Naive thymus-derived CD8-positive, alpha-beta T cell (primary cell): ENCODE results near the gene ZNF600. TPM values are rescaled to one million over a fixed set of nuclear protein-coding genes. Genes with fewer than 3 reads are reported as not detected.
"Not testable (repeated sequence)": the region's sequence is repeated elsewhere in the genome, so short reads cannot be mapped to it uniquely, and the experiment has no call there.

Experiments used
- ATAC-seq, 2 donors: fragments of 150-1000 bp; cut with Tn5 transposase in 1 of 2; sonication (Bioruptor Pico), chemical (Tn5 transposase) in 1 of 2; 1 replicate in 1 of 2; 2 replicates in 1 of 2; pipeline ENCODE4 v1.10.0; 2021; ENCODE audit warnings: mild to moderate bottlenecking in 2 of 2, moderate library complexity in 2 of 2
- POLR2A ChIA-PET: fragments of 350-600 bp; sonication (Branson Sonifier 250); formaldehyde crosslinking; loops from one replicate; lab custom pipeline; 2021; ENCODE audit warnings: antibody characterized with exemption; lab: Charles Lee
- DNase-seq, 10 donors: peaks; one replicate each; pipeline versions ENCODE4 v3.0.0 to v3.0.0-alpha.2; 2020 to 2022
- H3K27ac Mint-ChIP-seq, 10 donors: one replicate each; pipeline ENCODE4 v1.8.0; 2020 to 2022; ENCODE audit warnings: mild to moderate bottlenecking in 10 of 10, mixed read lengths in 10 of 10, moderate library complexity in 4 of 10, inconsistent platforms in 1 of 10
- H3K27me3 Mint-ChIP-seq, 5 donors: one replicate each; pipeline ENCODE4 v1.8.0; 2021 to 2022; ENCODE audit warnings: mixed read lengths in 5 of 5
- H3K36me3 Mint-ChIP-seq, 3 donors: one replicate each; pipeline ENCODE4 v1.8.0; 2020 to 2022; ENCODE audit warnings: mixed read lengths in 3 of 3, mild to moderate bottlenecking in 2 of 3, inconsistent platforms in 1 of 3
- H3K4me1 Mint-ChIP-seq, 4 donors: one replicate each; pipeline ENCODE4 v1.8.0; 2021 to 2022; ENCODE audit warnings: mixed read lengths in 4 of 4
- H3K4me3 Mint-ChIP-seq, 10 donors: one replicate each; pipeline ENCODE4 v1.8.0; 2020 to 2022; ENCODE audit warnings: mild to moderate bottlenecking in 10 of 10, mixed read lengths in 10 of 10, moderate library complexity in 6 of 10, inconsistent platforms in 1 of 10
- H3K9me3 Mint-ChIP-seq, 9 donors: one replicate each; pipeline ENCODE4 v1.8.0; 2020 to 2022; ENCODE audit warnings: mixed read lengths in 9 of 9, mild to moderate bottlenecking in 3 of 9, inconsistent platforms in 1 of 9, moderate library complexity in 1 of 9
- polyA plus RNA-seq, 3 donors: library from polyadenylated mRNA; unstranded; fragments of 300-500 nt; fragmentation: Illumina TruSeq; gene quantifications; one replicate each; pipeline ENCODE4 v1.2.3, GENCODE V29; 2021
- total RNA-seq, 8 experiments: library from RNA in 2 of 8; stranded (reverse) in 2 of 8; gene quantifications; one replicate each; pipeline ENCODE4 v1.2.3 and lab custom pipeline; 2021 to 2026

Gene ZNF600
- total and polyA plus RNA-seq, 5 experiments from 2014 or later, result 4.6 to 65.1 (median 12.7) TPM

GRCh38 chr19:52786078-52786463 lies 520 bp downstream of the ZNF600 start:
- Mint-ChIP-seq H3K36me3 (peaks cover 22 to 36% (median 26%) of the 10 kb centered on the region in 3 donors), H3K4me1 (peaks cover 21 to 39% (median 32%) of the 10 kb centered on the region in 4 donors), H3K4me3 (peak overlapping the region; percentile 88 to 97 (median 94)), H3K27me3 (no peaks in the 10 kb centered on the region), H3K9me3 (peaks cover 0 to 70% (median 14%) of the 10 kb centered on the region in 9 donors), H3K27ac (peak overlapping the region; percentile 83 to 95 (median 90))
- ATAC-seq, result peak; percentile 36
- DNase-seq, result no peak
- POLR2A ChIA-PET, result no interaction called here

DNA sequence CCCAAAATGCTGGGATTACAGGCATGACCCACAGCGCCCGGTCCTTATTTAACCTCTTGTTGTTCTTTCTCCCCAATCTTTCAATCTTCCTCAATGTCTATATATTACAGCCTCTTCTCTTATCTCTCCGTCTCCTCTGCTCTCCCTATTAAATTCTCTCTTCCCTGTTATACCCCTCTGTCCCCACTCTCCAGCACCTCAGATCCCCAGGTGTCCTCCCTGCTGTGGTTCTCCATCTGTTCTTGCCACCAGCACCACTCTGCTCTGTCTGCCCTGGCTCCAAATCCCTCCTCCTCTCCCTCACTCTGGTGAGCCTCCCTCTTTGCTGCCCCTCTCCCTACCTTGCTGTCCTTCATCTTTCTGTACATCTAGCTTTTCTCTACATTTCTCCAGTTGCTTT lies 1.1 kb downstream of the ZNF600 start:
- POLR2A ChIA-PET, result interaction anchor here (0.8 kb wide), 1 partner anchor 50 kb away, joined by 3 read pairs; no protein-coding TSS in a partner anchor
- no peak for ATAC-seq
- peak overlapping the region; percentile 88 to 97 (median 94) for H3K4me3 Mint-ChIP-seq
- peaks cover 0 to 73% (median 17%) of the 10 kb centered on the region in 9 donors for H3K9me3 Mint-ChIP-seq
- DNase-seq, result no peak
- peaks cover 27 to 42% (median 31%) of the 10 kb centered on the region in 3 donors for H3K36me3 Mint-ChIP-seq
- no peaks in the 10 kb centered on the region for H3K27me3 Mint-ChIP-seq
- H3K4me1 Mint-ChIP-seq, result peaks cover 21 to 39% (median 34%) of the 10 kb centered on the region in 4 donors
- H3K27ac Mint-ChIP-seq, result peak overlapping the region; percentile 10 to 95 (median 88)

DNA sequence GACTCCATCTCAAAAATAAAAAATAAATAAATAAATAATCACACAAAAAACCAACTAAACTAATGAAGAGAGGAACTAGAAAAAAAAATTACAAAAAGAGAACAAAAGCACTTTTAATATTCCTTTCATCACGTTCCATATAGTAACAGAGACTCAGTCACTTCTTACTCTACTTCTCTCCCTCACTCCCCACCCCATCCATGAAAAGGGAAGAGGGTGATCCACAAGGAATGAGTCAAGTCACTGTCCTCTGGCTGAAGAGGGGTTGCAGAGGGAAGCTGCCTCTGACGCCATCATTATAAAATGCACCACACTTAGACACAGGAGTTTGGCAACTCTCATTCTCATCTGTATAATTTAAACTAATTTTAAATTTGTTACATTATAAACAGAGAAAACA lies 3.7 kb downstream of the ZNF600 start:
- POLR2A ChIA-PET, DNase-seq, H3K27me3 Mint-ChIP-seq, H3K4me3 Mint-ChIP-seq, ATAC-seq, H3K27ac Mint-ChIP-seq: not testable (repeated sequence)
- Mint-ChIP-seq H3K4me1 (peaks cover 24 to 59% (median 51%) of the 10 kb centered on the region in 4 donors), H3K9me3 (peaks cover 0 to 80% (median 22%) of the 10 kb centered on the region in 9 donors), H3K36me3 (peaks cover 49 to 67% (median 57%) of the 10 kb centered on the region in 3 donors)

DNA sequence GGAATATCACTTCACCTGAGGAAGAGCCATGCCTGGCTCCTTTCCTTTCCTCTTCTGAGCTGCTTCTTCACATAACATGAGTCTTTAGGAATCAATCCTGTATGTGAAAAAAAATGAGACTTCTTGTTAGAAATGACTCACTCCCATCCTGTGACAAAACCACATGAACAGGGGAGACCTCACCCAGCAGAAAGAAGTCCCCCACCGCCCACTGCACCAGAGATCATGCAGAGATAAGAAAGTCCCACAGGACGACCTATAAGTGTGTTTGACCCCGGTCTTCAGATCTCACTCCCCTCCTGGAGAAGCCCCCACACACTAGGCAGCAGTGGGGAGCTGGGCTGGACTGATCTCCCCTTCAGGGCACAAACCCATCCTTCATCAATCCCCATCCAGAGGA lies 7.8 kb downstream of the ZNF600 start:
- ATAC-seq (peak in 1 of 2 donors; percentile 30), DNase-seq (peak in 1 of 10 donors; percentile 29)
- H3K4me1 Mint-ChIP-seq, result peaks cover 8 to 30% (median 28%) of the 10 kb centered on the region in 4 donors
- H3K27me3 Mint-ChIP-seq, result no peaks in the 10 kb centered on the region
- H3K4me3 Mint-ChIP-seq, result peak overlapping the region in 5 of 10 donors; percentile 24 to 58 (median 39)
- POLR2A ChIA-PET, result no interaction called here
- H3K9me3 Mint-ChIP-seq, result peaks cover 0 to 87% (median 32%) of the 10 kb centered on the region in 9 donors
- H3K36me3 Mint-ChIP-seq, result peaks cover 47 to 92% (median 87%) of the 10 kb centered on the region in 3 donors
- peak overlapping the region in 8 of 10 donors; percentile 4 to 80 (median 72) for H3K27ac Mint-ChIP-seq

DNA sequence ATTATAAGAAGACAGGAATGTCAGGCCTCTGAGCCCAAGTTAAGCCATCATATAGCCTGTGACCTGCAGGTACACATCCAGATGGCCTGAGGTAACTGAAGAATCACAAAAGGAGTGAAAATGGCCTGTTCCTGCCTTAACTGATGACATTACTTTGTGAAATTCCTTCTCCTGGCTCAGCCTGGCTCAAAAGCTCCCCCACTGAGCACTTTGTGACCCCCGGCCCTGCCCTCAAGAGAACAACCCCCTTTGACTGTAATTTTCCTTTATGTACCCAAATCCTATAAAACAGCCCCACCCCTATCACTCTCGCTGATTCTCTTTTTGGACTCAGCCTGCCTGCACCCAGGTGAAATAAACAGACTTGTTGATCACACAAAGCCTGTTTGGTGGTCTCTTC lies 30.1 kb downstream of the ZNF600 start:
- H3K27ac Mint-ChIP-seq, ATAC-seq, H3K4me3 Mint-ChIP-seq, H3K4me1 Mint-ChIP-seq, POLR2A ChIA-PET, DNase-seq, H3K27me3 Mint-ChIP-seq: not testable (repeated sequence)
- Mint-ChIP-seq H3K9me3 (peaks cover 0 to 42% (median 20%) of the 10 kb centered on the region in 9 donors), H3K36me3 (peaks cover 3 to 21% (median 12%) of the 10 kb centered on the region in 3 donors)

DNA sequence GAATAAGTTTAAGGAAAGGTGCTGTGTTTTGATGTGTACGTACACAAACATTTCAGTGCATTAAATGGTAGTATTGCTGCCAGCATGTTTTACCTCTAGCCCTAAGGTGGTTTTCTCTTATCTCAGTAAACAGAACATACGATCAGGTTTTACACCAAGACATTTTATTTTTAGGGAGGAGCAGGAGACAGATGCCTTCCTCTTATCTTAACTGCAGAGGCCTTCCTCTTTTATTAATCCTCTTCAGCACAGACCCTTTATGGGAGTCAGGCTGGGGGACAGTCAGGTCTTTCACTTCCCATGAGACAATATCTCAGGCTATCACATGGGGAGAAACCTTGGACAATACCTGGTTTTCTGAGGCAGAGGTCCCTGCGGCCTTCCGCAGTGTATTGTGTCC lies 36.8 kb downstream of the ZNF600 start:
- H3K27ac Mint-ChIP-seq, result no peak overlapping the region
- no peak overlapping the region for H3K4me3 Mint-ChIP-seq
- peaks cover 0 to 9% (median 0%) of the 10 kb centered on the region in 4 donors for H3K4me1 Mint-ChIP-seq
- peaks cover 0 to 5% (median 0%) of the 10 kb centered on the region in 9 donors for H3K9me3 Mint-ChIP-seq
- POLR2A ChIA-PET, result no interaction called here
- no peaks in the 10 kb centered on the region for H3K27me3 Mint-ChIP-seq
- no peak for ATAC-seq
- H3K36me3 Mint-ChIP-seq, result peaks cover 1 to 5% (median 2%) of the 10 kb centered on the region in 3 donors
- no peak for DNase-seq

DNA sequence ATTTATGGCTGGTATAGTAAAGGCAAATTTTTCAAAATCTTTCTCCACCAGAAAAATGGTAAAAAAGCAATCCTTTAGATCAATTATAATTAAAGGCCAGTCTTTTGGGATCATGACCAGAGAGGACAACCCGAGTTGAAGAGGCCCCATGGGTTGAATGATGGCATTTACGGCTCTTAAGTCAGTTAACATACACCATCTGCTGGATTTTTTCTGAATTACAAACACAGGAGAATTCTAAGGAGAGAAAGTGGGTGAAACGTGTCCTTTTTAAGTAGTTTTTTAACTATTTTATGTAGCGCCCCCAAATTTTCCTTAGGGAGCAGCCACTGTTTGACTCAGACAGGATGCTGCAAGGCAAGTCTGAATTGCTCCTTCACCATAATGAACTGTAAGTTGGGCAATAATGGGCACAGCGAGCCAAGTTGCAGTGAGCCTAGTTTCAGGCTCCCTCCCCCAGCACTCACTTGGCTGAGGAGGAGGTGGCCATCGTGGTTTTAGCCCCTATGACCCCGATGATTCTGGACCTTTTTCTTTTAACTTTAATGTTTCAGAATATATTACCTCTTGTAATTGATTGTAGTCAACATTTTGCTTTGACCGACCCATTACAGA lies 38.1 kb downstream of the ZNF600 start:
- Mint-ChIP-seq H3K4me1 (peaks cover 0 to 9% (median under 1%) of the 10 kb centered on the region in 4 donors), H3K9me3 (no peaks in the 10 kb centered on the region), H3K27ac (peak overlapping the region in 1 of 10 donors; percentile 18), H3K27me3 (no peaks in the 10 kb centered on the region), H3K36me3 (no peaks in the 10 kb centered on the region), H3K4me3 (no peak overlapping the region)
- DNase-seq (peak in 4 of 10 donors; percentile 10 to 45 (median 44)), ATAC-seq (no peak)
- POLR2A ChIA-PET, result no interaction called here

- not testable (repeated sequence) for H3K27me3 Mint-ChIP-seq, H3K36me3 Mint-ChIP-seq, H3K4me3 Mint-ChIP-seq, H3K9me3 Mint-ChIP-seq, ATAC-seq
- peaks cover 6 to 24% (median 18%) of the 10 kb centered on the region in 4 donors for H3K4me1 Mint-ChIP-seq
- DNase-seq, result peak in 1 of 10 donors; percentile 7
- H3K27ac Mint-ChIP-seq, result peak overlapping the region in 4 of 10 donors; percentile 2 to 56 (median 36)
- POLR2A ChIA-PET, result interaction anchor here (0.6 kb wide), 1 partner anchor 470 kb away, joined by 4 read pairs; no protein-coding TSS in a partner anchor
Observed at GRCh38 chr19:52745919-52746318, 40.7 kb downstream of the ZNF600 start.

GRCh38 chr19:52743091-52743490 lies 43.5 kb downstream of the ZNF600 start:
- Mint-ChIP-seq H3K4me1 (peaks cover 6 to 24% (median 18%) of the 10 kb centered on the region in 4 donors), H3K27ac (peak overlapping the region in 7 of 10 donors; percentile 3 to 76 (median 72)), H3K4me3 (no peak overlapping the region), H3K9me3 (peaks cover 0 to 2% (median 0%) of the 10 kb centered on the region in 9 donors), H3K27me3 (no peaks in the 10 kb centered on the region), H3K36me3 (no peaks in the 10 kb centered on the region)
- DNase-seq (no peak), ATAC-seq (no peak)
- POLR2A ChIA-PET, result no interaction called here

- no peaks in the 10 kb centered on the region for H3K36me3 Mint-ChIP-seq
- ATAC-seq (peak in 1 of 2 donors; percentile 42), DNase-seq (no peak)
- POLR2A ChIA-PET, result no interaction called here
- peaks cover 0 to 2% (median 0%) of the 10 kb centered on the region in 5 donors for H3K27me3 Mint-ChIP-seq
- peak overlapping the region in 8 of 10 donors; percentile 3 to 81 (median 74) for H3K27ac Mint-ChIP-seq
- peaks cover 0 to 2% (median 0%) of the 10 kb centered on the region in 9 donors for H3K9me3 Mint-ChIP-seq
- H3K4me1 Mint-ChIP-seq, result peaks cover 6 to 24% (median 18%) of the 10 kb centered on the region in 4 donors
- peak overlapping the region in 6 of 10 donors; percentile 4 to 50 (median 20) for H3K4me3 Mint-ChIP-seq
Observed at GRCh38 chr19:52742516-52742915, 44.1 kb downstream of the ZNF600 start.

DNA sequence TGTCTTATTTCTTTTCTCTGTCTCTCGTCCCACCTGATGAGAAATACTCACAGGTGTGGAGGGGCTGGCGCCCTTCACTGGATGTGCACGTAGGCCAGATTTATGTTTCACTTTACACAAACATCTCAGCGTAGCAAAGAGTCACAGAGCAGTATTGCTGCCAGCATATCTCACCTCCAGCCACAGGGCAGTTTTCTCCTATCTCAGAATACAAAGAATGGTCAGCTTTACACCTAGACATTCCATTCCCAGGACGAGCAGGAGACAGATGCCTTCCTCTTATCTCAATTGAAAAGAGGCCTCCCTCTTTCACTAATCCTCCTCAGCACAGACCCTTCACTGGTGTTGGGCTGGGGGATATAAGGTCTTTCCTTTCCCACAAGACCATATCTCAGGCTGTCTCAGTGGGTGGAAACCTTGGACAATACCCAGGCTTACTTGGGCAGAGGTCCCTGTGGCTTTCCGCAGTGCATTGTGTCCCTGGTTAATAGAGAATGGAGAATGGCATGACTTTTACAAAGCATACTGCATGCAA lies 44.6 kb downstream of the ZNF600 start:
- no peak for ATAC-seq
- POLR2A ChIA-PET, result no interaction called here
- Mint-ChIP-seq H3K27me3 (peaks cover 0 to 2% (median 0%) of the 10 kb centered on the region in 5 donors), H3K9me3 (peaks cover 0 to 2% (median 0%) of the 10 kb centered on the region in 9 donors), H3K27ac (peak overlapping the region in 7 of 10 donors; percentile 3 to 81 (median 76)), H3K4me1 (peaks cover 6 to 24% (median 18%) of the 10 kb centered on the region in 4 donors), H3K36me3 (no peaks in the 10 kb centered on the region), H3K4me3 (peak overlapping the region in 2 of 10 donors; percentile 25 to 63)
- no peak for DNase-seq

DNA sequence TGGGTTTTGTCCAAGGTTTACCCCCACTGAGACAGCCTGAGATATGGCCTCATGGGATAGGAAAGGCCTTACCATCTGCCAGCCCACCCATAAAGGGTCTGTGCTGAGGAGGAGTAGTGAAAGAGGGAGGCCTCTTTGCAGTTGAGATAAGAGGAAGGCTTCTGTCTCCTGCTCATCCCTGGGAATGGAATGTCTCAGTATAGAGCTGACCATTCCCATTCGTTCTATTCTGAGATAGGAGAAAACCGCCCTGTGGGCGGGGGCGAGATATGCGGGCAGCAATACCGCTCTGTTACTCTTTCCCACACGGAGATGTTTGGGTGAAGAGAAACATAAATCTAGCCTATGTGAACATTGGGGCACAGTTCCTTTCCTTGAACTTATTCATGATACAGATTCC lies 45.2 kb downstream of the ZNF600 start:
- DNase-seq, ATAC-seq, H3K27me3 Mint-ChIP-seq, H3K4me3 Mint-ChIP-seq, H3K36me3 Mint-ChIP-seq, H3K9me3 Mint-ChIP-seq, POLR2A ChIA-PET: not testable (repeated sequence)
- Mint-ChIP-seq H3K27ac (peak overlapping the region in 1 of 10 donors; percentile 74), H3K4me1 (peaks cover 6 to 24% (median 18%) of the 10 kb centered on the region in 4 donors)
